IMR-90 (cell line): ENCODE results near the gene KCNQ2. TPM values are rescaled to one million over a fixed set of nuclear protein-coding genes. Genes with fewer than 3 reads are reported as not detected.

Source experiments
- ATAC-seq: fragments of 200-7000 bp; cut with Tn5 transposase; 2 replicates; pipeline ENCODE4 v1.9.1; 2020; ENCODE audit warnings: low read depth, mild to moderate bottlenecking, moderate library complexity
- BruUV-seq: library from RNA; stranded (reverse); fragments of 400-500 nt; replicated peaks from 2 replicates; lab custom pipeline; 2021; lab: Mats Ljungman, UMichigan
- CTCF ChIA-PET: fragments of 300-600 bp; formaldehyde crosslinking; extraction: SDS; loops from one replicate; lab custom pipeline; 2021; ENCODE audit warnings: antibody characterized with exemption; lab: Yijun Ruan, JAX
- POLR2A ChIA-PET: fragments of 300-600 bp; sonication (Branson Sonifier 250); formaldehyde crosslinking; loops from one replicate; lab custom pipeline; 2022; ENCODE audit warnings: antibody characterized with exemption; ENCODE audit not compliant: unreplicated experiment; lab: Charles Lee
- DNase-seq: peaks from one replicate; pipeline ENCODE4 v3.0.0; 2013
- H2AFZ ChIP-seq: replicated peaks from 2 replicates; pipeline ENCODE3; 2013; ENCODE audit warnings: low read length, mild to moderate bottlenecking; ENCODE audit not compliant: poor library complexity
- H2AK5ac ChIP-seq: 2 replicates; pipeline ENCODE4 v1.6.1; 2013; ENCODE audit warnings: low read depth, low read length, inconsistent platforms
- H2AK9ac ChIP-seq: replicated peaks from 2 replicates; pipeline ENCODE3; 2013; ENCODE audit warnings: mild to moderate bottlenecking, low read depth, low read length, moderate library complexity; ENCODE audit not compliant: poor library complexity
- H2BK120ac ChIP-seq: 2 replicates; pipeline ENCODE4 v1.6.1; 2013; ENCODE audit warnings: low read depth, low read length, inconsistent platforms
- H2BK15ac ChIP-seq: 3 replicates; pipeline ENCODE4 v1.6.1; 2013; ENCODE audit warnings: low read depth, low read length, inconsistent platforms
- H2BK20ac ChIP-seq: 2 replicates; pipeline ENCODE4 v1.6.1; 2013; ENCODE audit warnings: low read depth, mild to moderate bottlenecking, inconsistent platforms, low read length, moderate library complexity
- H2BK5ac ChIP-seq: 2 replicates; pipeline ENCODE4 v1.6.1; 2013; ENCODE audit warnings: mild to moderate bottlenecking, low read depth, low read length, inconsistent platforms; ENCODE audit not compliant: poor library complexity, severe bottlenecking
- H3K14ac ChIP-seq: replicated peaks from 2 replicates; pipeline ENCODE4 v1.6.1; 2013; ENCODE audit warnings: low read depth, low read length, inconsistent platforms
- H3K18ac ChIP-seq: 2 replicates; pipeline ENCODE4 v1.6.1; 2013; ENCODE audit warnings: low read depth, low read length, control low read depth
- H3K23ac ChIP-seq: 2 replicates; pipeline ENCODE4 v1.6.1; 2013; ENCODE audit warnings: low read depth, low read length, inconsistent platforms
- H3K27ac ChIP-seq: 2 replicates; pipeline ENCODE4 v1.5.1; 2013; ENCODE audit warnings: mild to moderate bottlenecking, control low read depth, low read length; ENCODE audit not compliant: insufficient read depth
- H3K27me3 ChIP-seq: 2 replicates; pipeline ENCODE4 v1.6.1; 2013; ENCODE audit warnings: low read length; ENCODE audit not compliant: control insufficient read depth, insufficient read depth
- H3K36me3 ChIP-seq: 2 replicates; pipeline ENCODE4 v1.6.1; 2013; ENCODE audit warnings: low read length, mixed read lengths; ENCODE audit not compliant: control insufficient read depth, insufficient read depth
- H3K4ac ChIP-seq: 2 replicates; pipeline ENCODE4 v1.6.1; 2013; ENCODE audit warnings: low read depth, low read length, inconsistent platforms
- H3K4me1 ChIP-seq: 2 replicates; pipeline ENCODE4 v1.6.1; 2013; ENCODE audit warnings: low read length, mixed read lengths; ENCODE audit not compliant: control insufficient read depth, insufficient read depth
- H3K4me2 ChIP-seq: 2 replicates; pipeline ENCODE4 v1.6.1; 2013; ENCODE audit warnings: low read depth, mild to moderate bottlenecking, control low read depth, low read length, moderate library complexity
- H3K4me3 ChIP-seq: 2 replicates; pipeline ENCODE4 v1.5.1; 2013; ENCODE audit warnings: low read depth, mild to moderate bottlenecking, control low read depth, low read length, moderate library complexity; ENCODE audit not compliant: insufficient read depth
- H3K56ac ChIP-seq: 2 replicates; pipeline ENCODE4 v1.6.1; 2013; ENCODE audit warnings: low read length, inconsistent platforms; ENCODE audit not compliant: insufficient read depth; ENCODE audit errors: extremely low read depth
- H3K79me1 ChIP-seq, 2 experiments: 2 replicates each; pipeline ENCODE4 v1.6.1; 2013; ENCODE audit warnings: low read length in 2 of 2, inconsistent platforms in 1 of 2, low read depth in 1 of 2
- H3K9ac ChIP-seq: 2 replicates; pipeline ENCODE4 v1.6.1; 2013; ENCODE audit warnings: low read depth, low read length, control low read depth
- H3K9me1 ChIP-seq: 2 replicates; pipeline ENCODE4 v1.6.1; 2013; ENCODE audit warnings: low read length, inconsistent platforms; ENCODE audit not compliant: insufficient read depth
- H3K9me3 ChIP-seq: 2 replicates; pipeline ENCODE4 v1.6.1; 2013; ENCODE audit warnings: low read length; ENCODE audit not compliant: control insufficient read depth, insufficient read depth
- H4K20me1 ChIP-seq: 2 replicates; pipeline ENCODE4 v1.6.1; 2013; ENCODE audit warnings: low read length, inconsistent platforms; ENCODE audit not compliant: insufficient read depth
- H4K5ac ChIP-seq: 2 replicates; pipeline ENCODE4 v1.6.1; 2013; ENCODE audit warnings: mild to moderate bottlenecking, low read depth, low read length, control low read depth
- H4K8ac ChIP-seq, 2 experiments: 2 replicates each; pipeline ENCODE4 v1.6.1; 2013; ENCODE audit warnings: low read depth in 2 of 2, low read length in 2 of 2, control low read depth in 1 of 2, inconsistent platforms in 1 of 2
- H4K91ac ChIP-seq: 2 replicates; pipeline ENCODE4 v1.6.1; 2013; ENCODE audit warnings: low read depth, low read length, inconsistent platforms; ENCODE audit not compliant: insufficient read depth
- CHD1 ChIP-seq: IDR thresholded peaks from 2 replicates; pipeline ENCODE4 v1.6.1; 2012; ENCODE audit warnings: low read depth, low read length, improper control_type of control experiment
- MAFK ChIP-seq: IDR thresholded peaks from 2 replicates; pipeline ENCODE4 v1.6.1; 2012; ENCODE audit warnings: low read depth, low read length, improper control_type of control experiment
- MXI1 ChIP-seq: IDR thresholded peaks from 2 replicates; pipeline ENCODE4 v1.6.1; 2012; ENCODE audit warnings: low read depth, mild to moderate bottlenecking, low read length, moderate library complexity, borderline replicate concordance
- POLR2A ChIP-seq: IDR thresholded peaks from 2 replicates; pipeline ENCODE4 v1.6.1; 2012; ENCODE audit warnings: mild to moderate bottlenecking, low read depth, low read length
- RAD21 ChIP-seq: IDR thresholded peaks from 2 replicates; pipeline ENCODE4 v1.6.1; 2012; ENCODE audit warnings: low read length, improper control_type of control experiment
- RCOR1 ChIP-seq: IDR thresholded peaks from 2 replicates; pipeline ENCODE4 v1.6.1; 2012; ENCODE audit warnings: mild to moderate bottlenecking, low read length, improper control_type of control experiment; ENCODE audit not compliant: insufficient replicate concordance
- WGBS, 2 experiments: methylation state at CpG; one replicate each; pipeline versions ENCODE4 v1.1.5 to v1.1.7; 2013; ENCODE audit warnings: missing lambda C conversion rate in 2 of 2; ENCODE audit not compliant: insufficient read length in 1 of 2; ENCODE audit errors: extremely low coverage in 2 of 2; 5-methylcytosine and 5-hydroxymethylcytosine counted together
- dilution Hi-C: fragments of 300-500 bp; cut with HindIII; formaldehyde crosslinking; loops from one replicate; pipeline ENCODE4 v1.14.3; 2018; ENCODE audit warnings: low sequenced_read_pairs; ENCODE audit not compliant: unreplicated experiment
- in situ Hi-C: fragments of 300-500 bp; cut with MboI; formaldehyde crosslinking; loops from 3 replicates; pipeline ENCODE4 v1.14.3; 2019; ENCODE audit warnings: low sequenced_read_pairs, inconsistent platforms, mixed read lengths
- intact Hi-C: fragments of 100-400 bp; cut with micrococcal nuclease; formaldehyde crosslinking; loops from 2 replicates; pipeline ENCODE4 v1.10.0; 2022
- polyA plus RNA-seq, 3 experiments: library from polyadenylated mRNA; depleted of rRNA; stranded (reverse); fragments of >200 nt; gene quantifications; 2 replicates each; pipeline ENCODE4 v1.2.3, GENCODE V29; 2012; ENCODE audit warnings: low replicate concordance in 1 of 3
- total RNA-seq: library from RNA; depleted of rRNA; stranded (reverse); fragments of >200 nt; gene quantifications from 2 replicates; pipeline ENCODE4 v1.2.3, GENCODE V29; 2012

Gene KCNQ2
- total and polyA plus RNA-seq, 2 of the 4 experiments (the other 2 are of a cell fraction): 0.02 TPM; not detected in 1

DNA sequence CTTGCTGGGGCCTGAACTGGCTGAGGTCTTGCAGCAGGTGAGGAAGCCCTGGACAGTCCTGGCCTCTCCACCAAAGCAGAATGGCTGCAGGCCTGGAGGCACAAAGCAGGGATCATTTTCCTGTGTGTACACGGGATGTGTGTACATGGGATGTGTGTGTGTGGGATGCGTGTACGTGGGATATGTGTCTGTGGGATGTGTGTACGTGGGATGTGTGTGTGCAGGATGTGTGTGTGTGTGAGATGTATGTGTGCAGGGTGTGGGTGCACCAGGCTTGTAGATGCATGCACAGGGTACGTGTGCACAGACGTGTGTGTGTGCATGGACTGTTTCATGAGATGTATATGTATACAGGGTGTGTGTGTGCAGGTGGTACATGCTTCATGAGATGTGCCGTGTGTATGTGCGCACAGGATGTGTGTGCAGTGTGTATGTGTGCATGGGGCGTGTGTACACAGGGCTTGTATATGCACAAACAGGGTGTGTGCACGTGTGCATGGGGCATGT lies 103.4 kb downstream of the KCNQ2 start (continued):
- TF ChIP-seq MXI1 (no peak), MAFK (no peak), POLR2A (no peak), RAD21 (no peak), CHD1 (no peak)

DNA sequence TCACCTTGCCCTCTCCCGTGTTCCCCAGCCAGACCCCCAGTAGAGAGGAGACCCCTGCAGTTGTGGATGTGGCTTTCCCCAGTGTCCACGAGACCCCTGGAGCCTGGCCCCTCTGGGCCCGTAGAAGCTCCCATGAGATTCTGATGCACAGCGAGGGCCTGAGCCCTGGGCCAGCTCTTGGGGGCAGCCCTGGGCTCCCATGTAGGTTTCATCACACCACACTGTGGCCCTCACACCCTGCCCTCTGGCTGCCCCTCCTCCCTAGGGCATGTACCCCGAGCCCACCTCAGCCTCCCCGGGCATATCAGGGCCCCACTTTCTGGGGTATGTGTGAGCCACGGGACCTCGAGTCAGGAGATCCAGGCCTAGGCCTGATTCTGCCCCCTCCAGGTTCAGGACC lies 104.3 kb downstream of the KCNQ2 start:
- ATAC-seq: no peak
- no peak overlapping the region for H3K4me3 ChIP-seq
- POLR2A ChIA-PET: no interaction called here

More for the DNA sequence above, 104.3 kb downstream of the KCNQ2 start:
- H2AFZ ChIP-seq: no peak overlapping the region
- DNase-seq: no peak
- intact Hi-C loops: no loop called here
- H4K91ac ChIP-seq: no peak overlapping the region
- dilution Hi-C loops: no loop called here
- no peaks in the 10 kb centered on the region for H3K4me1 ChIP-seq
- H3K4me2 ChIP-seq: no peak overlapping the region
- H2BK120ac ChIP-seq: no peak overlapping the region
- no peak overlapping the region for H2AK9ac ChIP-seq
- no peak overlapping the region for H3K18ac ChIP-seq
- H3K23ac ChIP-seq: no peak overlapping the region
- H2AK5ac ChIP-seq: no peak overlapping the region
- H4K5ac ChIP-seq: no peak overlapping the region
- BruUV-seq: no TSS peak
- H3K9me3 ChIP-seq: no peaks in the 10 kb centered on the region
- H3K36me3 ChIP-seq: no peaks in the 10 kb centered on the region
- no peak overlapping the region for H2BK20ac ChIP-seq
- CTCF ChIA-PET: interaction anchor here (0.7 to 1.2 kb wide), 2 partner anchors 116 to 145 kb away, joined by 4 read pairs; no protein-coding TSS in a partner anchor
- no peaks in the 10 kb centered on the region for H3K79me1 ChIP-seq
- no peaks in the 10 kb centered on the region for H3K9me1 ChIP-seq
- H3K27me3 ChIP-seq: peaks cover 50% of the 10 kb centered on the region
- no peak overlapping the region for H4K8ac ChIP-seq
- no peak overlapping the region for H3K14ac ChIP-seq
- WGBS, 2 experiments: 67% methylated on average over 1 of the region's 8 CpGs; no CpG with 5 or more reads in 1 of the 2 experiments
- no peak overlapping the region for H2BK5ac ChIP-seq
- H4K20me1 ChIP-seq: 0 out of 2 replicates have a peak, but pooled peaks cover 4% of the 10 kb centered on the region
- no peak overlapping the region for H3K56ac ChIP-seq
- no peak overlapping the region for H3K4ac ChIP-seq
- no peak overlapping the region for H3K27ac ChIP-seq
- no peak overlapping the region for H2BK15ac ChIP-seq
- no peak overlapping the region for H3K9ac ChIP-seq
- no peak for TF ChIP-seq POLR2A
- TF ChIP-seq RCOR1: no peak
- TF ChIP-seq MAFK: no peak
- in situ Hi-C loops: no loop called here
